GDM1 (cell line): ENCODE measurements around the gene NT5E.
A peak's percentile ranks its signal among the peaks of the same experiment; 100 is the strongest.
"Not testable (repeated sequence)": the region's sequence is repeated elsewhere in the genome, so short reads cannot be mapped to it uniquely, and the experiment has no call there.

ENCODE experiments used
- DNase-seq: peaks from one replicate; lab custom pipeline; 2025; lab: John Stamatoyannopoulos, UW

NT5E gene

DNA sequence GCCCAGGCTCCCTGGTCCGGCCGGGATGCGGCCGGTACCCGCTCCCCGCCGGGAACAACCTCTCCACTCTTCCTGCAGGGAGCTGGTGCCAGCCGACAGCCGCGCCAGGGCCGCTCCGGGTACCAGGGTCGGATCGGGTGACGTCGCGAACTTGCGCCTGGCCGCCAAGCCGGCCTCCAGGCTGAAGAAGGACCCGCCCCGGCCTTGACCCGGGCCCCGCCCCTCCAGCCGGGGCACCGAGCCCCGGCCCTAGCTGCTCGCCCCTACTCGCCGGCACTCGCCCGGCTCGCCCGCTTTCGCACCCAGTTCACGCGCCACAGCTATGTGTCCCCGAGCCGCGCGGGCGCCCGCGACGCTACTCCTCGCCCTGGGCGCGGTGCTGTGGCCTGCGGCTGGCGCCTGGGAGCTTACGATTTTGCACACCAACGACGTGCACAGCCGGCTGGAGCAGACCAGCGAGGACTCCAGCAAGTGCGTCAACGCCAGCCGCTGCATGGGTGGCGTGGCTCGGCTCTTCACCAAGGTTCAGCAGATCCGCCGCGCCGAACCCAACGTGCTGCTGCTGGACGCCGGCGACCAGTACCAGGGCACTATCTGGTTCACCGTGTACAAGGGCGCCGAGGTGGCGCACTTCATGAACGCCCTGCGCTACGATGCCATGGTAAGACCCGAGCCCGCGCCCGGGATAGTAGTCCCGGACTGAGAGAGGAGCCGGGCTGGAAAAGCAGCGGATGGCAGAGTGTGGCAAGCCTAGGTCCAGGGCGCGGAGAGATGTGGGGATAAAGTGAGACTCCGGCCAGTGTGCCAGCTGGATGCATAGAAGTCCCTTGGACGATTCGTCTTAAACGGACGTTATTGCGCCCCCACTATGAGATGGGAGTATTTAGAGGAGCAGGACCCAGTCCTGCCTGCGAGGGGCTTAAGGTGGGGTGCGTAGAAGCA is at the start of gene NT5E:
NT5E (plus strand) TSS at position 266 of the 942 bp plus-strand sequence; CDS start at position 323, 57 bp downstream.
- DNase-seq: no peak

DNA sequence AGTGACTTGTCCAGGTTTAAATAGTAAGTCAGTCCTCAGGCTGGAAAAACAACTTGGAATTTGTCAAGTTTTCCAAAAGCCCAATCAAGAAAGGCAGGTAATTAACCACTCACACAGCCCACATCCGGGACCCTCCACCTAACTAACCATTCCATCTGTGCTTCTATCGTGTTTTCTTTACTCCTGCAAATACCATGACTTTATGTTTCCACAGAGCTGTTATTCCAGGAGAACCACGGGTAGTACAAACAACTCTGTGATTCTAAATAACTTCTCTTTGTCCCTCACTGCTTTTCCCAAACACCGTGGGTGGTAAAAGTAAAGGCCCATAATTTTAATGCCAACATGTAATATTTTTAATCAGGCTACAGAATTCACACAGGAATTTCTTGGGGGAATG is 49.6 kb upstream of the NT5E start:
- DNase-seq: no peak

DNA sequence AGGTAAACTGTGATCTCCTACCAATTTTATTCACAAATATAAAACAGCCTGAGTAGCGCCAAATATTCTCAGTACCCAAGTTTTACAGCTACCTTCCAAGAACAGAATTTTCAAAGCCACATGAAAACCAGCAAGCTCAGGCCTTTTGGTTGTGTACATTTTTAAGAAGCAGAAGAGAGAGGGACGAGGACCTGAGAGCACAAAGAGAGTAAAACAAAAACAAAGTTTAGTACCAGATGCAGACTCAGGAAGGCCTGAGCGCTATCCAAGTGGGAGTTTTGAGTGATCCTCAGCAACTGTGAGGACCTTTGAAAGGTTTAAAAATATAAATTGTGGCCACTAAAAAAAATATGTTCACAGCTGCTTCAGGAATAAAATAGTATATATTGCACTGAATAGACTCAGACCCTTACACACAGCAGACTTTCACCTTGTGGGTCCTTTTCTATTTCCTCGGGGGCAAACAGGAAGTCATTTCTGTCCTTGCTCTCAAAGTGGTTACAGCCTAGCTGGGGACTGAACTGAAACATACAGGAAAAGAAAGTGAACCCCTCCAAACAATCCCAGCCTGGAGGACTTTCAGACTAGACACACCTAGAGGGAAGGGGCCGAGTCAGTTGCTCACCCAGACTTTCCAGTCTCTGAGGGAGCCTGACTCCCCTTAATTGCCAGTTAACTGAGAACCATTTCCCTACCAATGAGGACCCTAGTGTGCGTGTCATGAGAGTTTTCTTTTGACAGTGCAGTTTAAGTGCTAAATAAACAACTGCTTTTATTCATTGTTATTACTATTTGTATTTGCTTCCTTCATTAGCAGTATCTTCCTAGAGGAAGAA is 48.5 kb upstream of the NT5E start:
- DNase-seq: no peak

DNA sequence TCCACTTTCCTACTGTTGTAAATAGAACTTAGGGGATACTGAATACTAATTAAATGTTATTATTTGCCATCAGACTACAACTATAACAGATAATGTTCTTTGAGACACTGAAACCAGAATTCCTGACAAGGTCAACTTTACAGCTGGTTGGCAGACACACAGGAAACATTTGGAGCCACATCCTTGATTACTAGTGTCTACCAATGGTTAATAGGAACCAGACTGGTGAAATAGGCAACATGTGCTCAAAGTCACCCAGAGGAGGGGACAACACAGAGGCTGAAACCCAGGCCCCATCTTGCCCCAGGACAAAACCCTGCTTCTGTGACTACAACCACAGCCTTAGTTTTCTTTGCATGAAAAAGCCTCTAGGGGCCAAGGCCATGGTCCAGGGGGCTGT is 47.8 kb upstream of the NT5E start:
- DNase-seq: no peak

DNA sequence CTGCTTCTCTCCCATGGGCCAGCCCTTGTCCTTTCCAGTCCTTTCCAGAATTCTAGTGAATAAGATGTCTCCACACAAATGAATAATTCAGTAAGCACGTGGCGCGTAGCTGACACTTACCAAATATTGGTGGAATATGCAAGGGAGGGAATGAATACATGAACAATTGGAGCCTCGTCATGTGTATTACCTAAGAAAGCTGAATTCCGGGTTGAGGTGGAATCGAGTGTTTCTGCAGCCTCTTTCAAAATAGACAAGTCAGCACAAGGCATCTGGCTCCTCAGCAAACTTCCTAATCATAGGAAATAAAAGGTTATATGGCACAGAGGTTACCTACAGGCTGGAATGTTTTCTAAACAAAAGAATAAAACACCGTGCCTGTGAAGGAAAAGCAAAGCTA is 47.0 kb upstream of the NT5E start:
- no peak for DNase-seq

DNA sequence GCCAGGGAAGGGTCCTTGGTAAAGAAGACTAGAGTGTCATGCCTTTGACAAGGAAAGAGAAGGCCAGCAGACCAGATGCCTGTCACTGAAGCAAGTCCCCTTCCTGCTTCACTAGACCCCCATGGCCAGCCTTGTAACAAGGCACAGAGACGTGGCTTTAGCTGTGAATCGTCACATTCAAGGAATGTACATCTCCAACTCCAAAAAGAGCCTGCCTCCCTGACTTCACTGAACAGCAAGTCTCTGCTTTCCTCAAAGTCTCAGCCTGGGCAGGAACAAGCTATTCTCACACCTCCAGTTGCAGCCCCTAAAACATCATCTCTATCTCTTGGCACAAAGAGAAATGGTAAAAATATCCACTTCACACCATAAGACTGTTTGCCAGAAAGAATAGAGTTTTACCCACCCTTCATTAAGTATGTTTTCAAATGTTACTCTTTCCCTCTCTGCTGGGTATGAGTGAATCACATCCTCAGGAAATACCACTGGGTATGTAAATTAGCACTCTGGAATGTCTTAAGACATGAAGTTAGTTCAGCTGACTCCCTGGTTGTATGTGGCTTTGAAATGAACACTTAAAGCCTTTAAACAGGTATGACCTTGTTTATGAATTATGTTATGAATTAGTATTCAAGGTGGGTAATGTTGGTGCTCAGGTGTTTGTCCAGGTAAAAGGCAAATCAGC is 46.4 kb upstream of the NT5E start:
- no peak for DNase-seq

DNA sequence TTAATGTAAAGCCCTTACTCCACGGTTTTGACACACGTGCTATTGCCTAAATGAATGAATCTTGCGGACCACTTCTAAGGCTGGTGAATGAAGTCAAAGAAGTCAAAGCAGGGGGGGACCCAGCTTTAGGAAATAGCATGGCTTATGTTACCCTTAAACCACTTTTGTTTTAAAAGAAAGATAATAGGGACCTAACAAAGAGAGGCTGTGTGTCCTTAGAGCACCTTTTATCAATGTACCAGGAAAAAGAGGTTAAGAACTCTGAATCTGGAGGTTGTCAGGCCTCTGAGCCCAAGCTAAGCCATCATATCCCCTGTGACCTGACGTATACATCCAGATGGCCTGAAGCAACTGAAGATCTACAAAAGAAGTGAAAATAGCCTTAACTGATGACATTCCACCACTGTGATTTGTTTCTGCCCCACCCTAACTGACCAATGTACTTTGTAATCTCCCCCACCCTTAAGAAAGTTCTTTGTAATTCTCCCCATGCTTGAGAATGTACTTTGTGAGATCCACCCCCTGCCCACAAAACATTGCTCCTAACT is 45.8 kb upstream of the NT5E start:
- not testable (repeated sequence) for DNase-seq

DNA sequence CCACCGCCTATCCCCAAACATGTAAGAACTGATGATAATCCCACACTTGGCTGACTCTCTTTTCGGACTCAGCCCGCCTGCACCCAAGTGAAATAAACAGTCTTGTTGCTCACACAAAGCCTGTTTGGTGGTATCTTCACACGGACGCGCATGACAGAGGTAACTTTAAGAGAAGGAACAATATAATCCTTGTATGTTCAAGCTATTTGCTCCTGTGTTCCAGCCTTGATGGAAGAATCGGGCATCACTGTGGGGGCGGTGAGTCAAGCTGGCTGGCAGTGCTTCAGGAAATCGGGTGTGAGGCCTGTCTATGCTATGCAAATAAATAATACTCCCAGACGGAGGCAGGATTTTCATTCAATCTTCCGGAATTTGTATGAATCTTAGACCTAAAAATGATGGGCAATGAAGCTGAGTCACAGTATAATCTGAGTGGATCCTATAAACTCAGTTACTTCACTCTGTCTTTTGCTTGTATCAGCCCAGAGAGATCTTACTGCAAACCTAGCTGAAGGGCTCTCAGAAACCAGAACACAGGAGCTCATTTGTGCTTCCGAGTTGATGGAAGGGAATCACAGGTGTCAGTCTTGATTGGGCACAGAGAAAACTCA is 45.2 kb upstream of the NT5E start:
- DNase-seq: no peak

DNA sequence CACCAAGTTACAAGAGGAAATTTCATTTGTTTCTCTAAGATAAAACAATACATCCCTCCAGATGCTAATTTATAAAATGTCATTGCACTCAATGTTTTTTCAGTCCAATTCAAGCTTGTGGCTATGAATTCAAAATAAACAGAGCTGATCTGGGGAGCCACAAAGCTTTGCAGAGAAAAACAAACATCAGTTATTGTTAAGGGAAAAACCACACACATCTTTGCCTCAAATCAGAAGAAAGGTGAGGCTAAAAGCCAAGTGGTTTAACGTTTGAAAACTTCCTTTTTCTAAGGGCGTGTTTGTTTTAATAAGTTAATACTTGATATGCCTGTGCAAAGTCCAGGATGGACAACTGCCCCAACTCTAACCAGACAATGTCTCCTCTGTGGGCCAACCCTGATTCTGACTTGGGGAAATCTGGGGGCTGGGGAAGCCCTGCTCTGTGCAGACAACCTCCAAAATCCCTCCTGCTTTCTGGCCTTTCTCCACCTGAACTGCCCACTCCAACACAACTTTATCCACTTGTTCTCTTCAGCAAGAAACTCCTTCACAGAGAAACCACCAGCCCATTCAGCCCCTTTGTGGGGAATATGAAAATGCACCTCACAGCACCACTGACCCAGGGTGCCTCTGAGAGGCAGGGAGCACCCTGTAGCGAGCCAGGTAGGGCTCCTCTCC is 44.6 kb upstream of the NT5E start:
- no peak for DNase-seq

DNA sequence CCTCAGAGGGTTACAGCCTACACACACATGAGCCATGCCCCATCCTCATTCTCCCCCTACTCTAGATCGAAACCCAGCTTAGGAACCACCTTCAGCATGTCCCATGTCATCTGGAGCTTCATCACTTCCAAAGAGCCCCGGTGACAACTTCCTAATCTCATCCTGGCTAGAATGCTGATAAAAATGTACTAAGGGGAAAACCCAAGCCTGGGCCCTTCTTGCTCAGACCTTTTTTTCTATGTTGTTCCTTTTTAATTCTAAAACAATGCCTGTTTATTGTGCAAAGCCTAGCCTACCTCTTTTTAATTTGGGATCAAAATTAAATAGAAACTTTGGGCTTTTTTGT is 44.1 kb upstream of the NT5E start:
- no peak for DNase-seq

DNA sequence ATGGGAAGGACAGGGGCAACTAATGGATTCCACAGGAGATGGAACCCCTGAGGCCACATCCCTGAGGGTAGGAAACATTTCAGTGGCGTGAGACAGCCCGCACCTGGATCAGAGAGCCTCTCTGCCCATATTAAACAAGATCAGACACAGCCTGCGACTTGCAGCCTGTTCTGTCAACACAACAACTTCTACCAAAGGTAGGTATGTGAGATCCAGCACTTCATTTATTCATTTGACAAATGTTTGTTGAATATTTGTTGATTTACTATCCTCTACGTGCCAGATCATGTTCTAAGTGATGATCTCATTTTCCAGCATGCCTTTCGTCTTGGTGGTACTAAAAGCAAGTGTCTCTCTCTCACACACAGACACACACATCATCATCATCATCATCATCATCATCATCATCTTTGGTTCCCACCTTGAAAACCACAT is 43.2 kb upstream of the NT5E start:
- no peak for DNase-seq

DNA sequence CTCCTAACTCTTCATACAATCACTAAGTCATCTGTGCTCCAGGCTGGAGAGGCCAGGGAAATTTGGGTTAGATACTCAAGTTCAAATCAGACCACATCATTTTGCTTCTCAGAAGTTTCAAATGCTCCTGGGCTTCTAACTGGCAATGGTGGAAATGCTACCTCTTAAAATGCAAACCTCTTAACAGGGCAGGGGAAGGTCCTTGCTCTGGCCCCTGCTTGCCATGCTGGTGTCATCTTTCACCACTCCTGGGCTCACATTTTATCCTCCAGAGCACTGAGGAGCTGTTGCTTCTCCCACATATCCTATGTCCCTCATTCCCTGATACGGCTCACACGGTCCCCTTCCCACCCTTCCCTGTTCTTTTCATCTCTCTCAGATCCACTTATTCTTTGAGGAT is 41.8 kb upstream of the NT5E start:
- no peak for DNase-seq

DNA sequence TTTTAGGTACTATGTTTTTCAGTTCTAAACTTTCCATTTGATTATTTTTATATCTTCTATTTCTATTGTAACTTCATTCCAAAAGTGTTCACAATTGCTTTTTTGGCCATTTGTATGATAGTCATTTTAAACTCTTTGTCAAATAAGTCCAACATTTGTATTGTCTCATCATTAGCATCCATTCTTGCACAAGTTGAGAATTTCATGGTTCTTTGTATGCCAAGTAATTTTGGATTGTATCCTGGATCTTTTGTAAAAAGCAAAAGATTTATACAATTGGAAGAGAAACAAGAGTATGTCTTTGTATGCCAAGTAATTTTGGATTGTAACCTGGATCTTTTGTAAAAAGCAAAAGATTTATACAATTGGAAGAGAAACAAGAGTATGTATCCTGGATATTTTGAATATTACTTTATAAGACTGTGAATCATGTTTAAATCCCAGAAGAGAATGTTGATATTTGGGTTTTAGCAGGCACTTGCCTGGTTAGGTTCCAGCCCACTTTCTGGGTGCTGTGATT is 36.9 kb upstream of the NT5E start:
- DNase-seq: no peak

DNA sequence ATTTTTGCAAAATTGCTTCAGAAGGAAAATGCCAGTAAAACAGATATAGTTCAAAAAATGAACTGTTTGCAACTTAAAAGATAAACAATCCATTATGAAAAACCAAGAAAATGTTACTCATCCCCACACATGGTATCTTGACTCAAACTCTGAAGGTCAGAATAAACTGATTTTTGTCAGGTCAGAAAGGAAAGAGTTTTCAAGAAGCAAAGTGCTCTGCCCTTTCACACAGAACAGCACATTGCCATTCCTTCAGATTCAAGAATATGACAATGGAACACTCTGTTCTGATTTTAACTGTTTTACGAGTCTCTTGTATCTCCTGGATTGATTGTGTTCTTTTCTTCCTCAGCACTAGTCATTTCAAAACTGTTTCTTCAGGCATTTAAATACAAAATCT is 33.8 kb upstream of the NT5E start:
- no peak for DNase-seq

DNA sequence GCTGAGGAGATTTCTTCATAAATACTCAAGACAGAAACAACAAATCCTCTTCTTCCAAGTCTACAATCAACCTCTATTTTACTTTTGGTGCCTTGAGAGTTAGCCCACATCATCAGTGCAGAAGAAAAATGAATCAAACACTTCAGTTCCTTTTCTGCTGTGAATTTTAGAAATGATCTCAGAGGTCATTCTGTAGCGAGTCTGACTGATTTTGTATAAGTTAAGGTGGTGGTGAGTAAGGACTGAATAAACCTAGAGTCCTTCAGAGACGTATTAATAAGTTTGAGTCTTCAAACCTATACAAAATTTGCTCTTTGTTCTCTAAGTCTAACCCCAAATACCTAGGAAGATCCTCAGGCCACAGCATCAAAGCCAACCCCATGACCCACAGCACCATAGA is 33.1 kb upstream of the NT5E start:
- no peak for DNase-seq

DNA sequence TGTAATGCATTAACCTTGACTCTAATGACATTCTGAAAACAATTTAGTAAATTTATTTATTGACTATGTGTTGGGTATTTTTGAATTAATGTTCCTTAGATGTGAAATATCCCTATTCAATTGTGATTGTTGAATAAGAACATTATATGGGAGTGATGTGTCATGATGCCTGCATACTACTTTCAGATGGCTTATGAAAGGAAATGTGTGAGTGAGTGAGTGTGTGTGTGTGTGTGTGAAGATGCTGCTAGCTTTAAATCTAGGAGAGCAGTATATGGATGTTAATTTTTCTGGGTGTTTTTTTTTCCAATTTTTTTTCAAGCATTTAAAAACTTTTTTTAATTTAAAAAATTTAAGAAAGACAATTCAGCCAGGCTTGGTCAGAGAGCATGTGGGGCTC is 32.5 kb upstream of the NT5E start:
- DNase-seq: no peak

DNA sequence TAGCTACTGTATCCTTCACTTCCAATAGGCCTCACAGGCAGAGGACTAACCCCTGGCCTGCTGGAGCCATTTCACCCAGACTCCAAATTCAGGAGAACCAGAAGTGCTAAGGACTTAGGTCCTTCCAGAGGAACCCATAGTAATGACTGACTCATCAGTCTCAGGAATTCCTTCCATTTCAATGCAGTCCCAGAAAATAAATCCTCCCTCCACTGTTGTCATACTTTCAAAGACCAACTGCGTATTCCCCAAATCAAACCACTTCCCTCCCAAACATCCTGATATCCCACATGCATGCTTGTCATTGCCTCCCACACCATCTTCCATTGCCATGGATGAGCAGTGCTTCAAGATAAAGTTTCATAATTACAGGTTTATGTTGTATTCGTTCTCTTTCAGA is 31.8 kb upstream of the NT5E start:
- no peak for DNase-seq

DNA sequence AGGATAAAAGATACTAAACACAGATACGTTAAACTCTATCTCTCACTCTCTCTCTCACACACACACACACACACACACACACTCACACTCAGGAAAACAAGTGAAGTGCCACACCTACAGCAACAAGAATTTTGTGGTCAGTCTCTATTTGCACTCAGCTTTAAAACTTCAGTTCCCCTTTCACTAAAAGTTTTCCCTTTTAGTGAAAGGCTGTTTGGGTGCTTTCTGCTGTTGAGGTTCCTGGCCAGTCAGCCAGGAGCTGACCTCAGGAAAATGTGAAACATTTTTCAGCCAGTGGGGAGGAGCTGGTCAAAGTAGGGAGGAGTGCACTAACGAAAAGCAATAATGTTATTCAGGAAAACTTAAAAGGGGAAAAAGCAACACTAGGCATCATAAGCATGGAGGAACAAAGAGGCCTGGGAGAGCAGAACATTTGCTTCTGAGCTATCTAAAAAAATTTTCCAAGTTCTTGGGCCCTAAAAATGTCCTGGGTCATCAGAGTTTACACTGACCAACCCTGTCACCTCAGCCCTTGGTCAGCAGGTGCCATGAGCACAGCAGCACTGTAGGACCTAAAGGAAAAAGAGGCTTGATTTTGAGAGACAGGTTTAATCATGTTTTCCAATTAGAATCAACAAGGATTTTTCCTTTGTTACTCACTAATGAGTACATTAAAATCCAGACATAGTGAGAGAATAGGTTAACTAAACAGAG is 30.7 kb upstream of the NT5E start:
- DNase-seq: peak; percentile 34

DNA sequence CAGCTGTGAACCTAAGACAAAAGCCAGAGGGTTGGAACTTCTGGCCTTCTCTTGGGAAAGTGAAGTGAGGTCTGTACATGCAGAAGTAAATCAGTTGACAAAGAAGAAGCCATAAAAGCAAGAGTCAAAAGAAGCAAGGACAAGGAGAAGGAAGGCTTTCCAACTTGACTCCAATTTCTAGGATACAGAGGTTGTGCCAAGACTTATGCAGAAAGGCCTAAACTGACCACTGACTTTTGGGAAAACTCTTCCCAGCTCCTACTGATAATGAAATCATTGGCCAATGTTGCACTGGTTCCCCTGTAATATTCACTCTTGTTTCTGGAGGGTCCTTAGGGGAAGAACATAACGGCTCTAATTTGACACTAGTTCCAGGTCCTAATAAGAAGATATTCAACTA is 29.3 kb upstream of the NT5E start:
- DNase-seq: no peak

DNA sequence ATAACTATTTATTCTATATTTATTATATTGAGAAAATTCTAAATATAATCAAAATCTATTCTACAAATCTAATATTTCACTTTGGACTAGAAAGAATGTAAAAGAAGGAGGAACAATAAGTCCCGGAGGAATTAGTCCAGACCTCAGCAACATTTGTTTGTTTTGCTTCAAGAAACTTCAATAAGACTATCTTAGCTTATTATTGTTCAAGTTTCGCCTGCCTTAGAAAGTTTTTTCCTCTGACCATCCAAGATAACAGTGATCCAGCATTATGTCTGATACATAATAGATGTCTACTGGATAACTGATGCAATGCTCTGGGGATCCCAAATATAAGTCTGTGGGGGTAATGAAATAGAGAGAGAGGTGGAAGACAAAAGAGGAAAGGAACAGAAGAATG is 28.7 kb upstream of the NT5E start:
- DNase-seq: no peak
